ENCODE results near the gene MAST2. TPM values are rescaled to one million over a fixed set of nuclear protein-coding genes. Genes with fewer than 3 reads are reported as not detected.

MAST2 gene
- total RNA-seq, 2 donors from 2014 or later = 25.2 to 81.3 TPM

- DNase-seq (ENCODE audit: low spot score) = no peak
Observed at GRCh38 chr1:46005594-46005993, 202.2 kb downstream of the MAST2 start.

DNA sequence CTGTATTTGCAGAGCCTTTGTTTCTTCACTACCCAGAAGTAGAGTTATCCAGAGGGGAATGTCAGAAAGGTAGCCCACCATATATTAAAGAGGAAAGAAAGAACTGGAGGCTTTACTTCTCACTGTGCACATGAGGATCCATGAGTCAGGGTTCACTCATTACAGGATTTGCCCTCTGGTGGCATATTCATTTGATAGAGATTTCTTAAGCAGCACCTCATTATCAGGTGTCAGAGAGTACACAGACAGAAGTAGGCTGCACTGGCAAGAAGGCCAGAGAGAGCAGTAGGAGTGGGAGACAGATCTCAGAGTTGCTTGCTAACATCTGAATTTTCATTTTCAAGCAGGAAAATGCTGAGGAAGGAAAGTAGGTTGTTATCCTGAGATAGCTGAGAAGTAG lies 205.2 kb downstream of the MAST2 start:
- intact Hi-C loops (cut with DNase I) = no loop called here
- Histone ChIP-seq H3K36me3 (peaks cover 0 to 6% of the 10 kb centered on the region in 2 donors), H3K27ac (no peak overlapping the region), H3K9me3 (no peaks in the 10 kb centered on the region), H3K4me3 (no peak overlapping the region), H3K27me3 (replicated peaks; ENCODE audit: insufficient read depth) (no peaks in the 10 kb centered on the region), H3K4me1 (replicated peaks) (peaks cover 6% of the 10 kb centered on the region)
- DNase-seq (ENCODE audit: low spot score) = no peak
- TF ChIP-seq POLR2AphosphoS5 (IDR thresholded peaks at IDR 0.05) (no peak), POLR2A (IDR thresholded peaks at IDR 0.05) (no peak)
- TF ChIP-seq, protein P1, sequence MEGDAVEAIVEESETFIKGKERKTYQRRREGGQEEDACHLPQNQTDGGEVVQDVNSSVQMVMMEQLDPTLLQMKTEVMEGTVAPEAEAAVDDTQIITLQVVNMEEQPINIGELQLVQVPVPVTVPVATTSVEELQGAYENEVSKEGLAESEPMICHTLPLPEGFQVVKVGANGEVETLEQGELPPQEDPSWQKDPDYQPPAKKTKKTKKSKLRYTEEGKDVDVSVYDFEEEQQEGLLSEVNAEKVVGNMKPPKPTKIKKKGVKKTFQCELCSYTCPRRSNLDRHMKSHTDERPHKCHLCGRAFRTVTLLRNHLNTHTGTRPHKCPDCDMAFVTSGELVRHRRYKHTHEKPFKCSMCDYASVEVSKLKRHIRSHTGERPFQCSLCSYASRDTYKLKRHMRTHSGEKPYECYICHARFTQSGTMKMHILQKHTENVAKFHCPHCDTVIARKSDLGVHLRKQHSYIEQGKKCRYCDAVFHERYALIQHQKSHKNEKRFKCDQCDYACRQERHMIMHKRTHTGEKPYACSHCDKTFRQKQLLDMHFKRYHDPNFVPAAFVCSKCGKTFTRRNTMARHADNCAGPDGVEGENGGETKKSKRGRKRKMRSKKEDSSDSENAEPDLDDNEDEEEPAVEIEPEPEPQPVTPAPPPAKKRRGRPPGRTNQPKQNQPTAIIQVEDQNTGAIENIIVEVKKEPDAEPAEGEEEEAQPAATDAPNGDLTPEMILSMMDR (IDR thresholded peaks at IDR 0.05) = no peak

More at GRCh38 chr1:46005594-46005993, 202.2 kb downstream of the MAST2 start:
- Histone ChIP-seq H3K27ac (peak overlapping the region in 1 of 2 donors; percentile 29), H3K4me3 (no peak overlapping the region), H3K9me3 (no peaks in the 10 kb centered on the region), H3K36me3 (peaks cover 0 to 6% of the 10 kb centered on the region in 2 donors), H3K27me3 (replicated peaks; ENCODE audit: insufficient read depth) (no peaks in the 10 kb centered on the region), H3K4me1 (replicated peaks) (peaks cover 6% of the 10 kb centered on the region)
- WGBS = 75% methylated on average over 1 of the region's 1 CpG
- intact Hi-C loops (cut with DNase I) = no loop called here
- no peak for TF ChIP-seq POLR2A (IDR thresholded peaks at IDR 0.05)
- TF ChIP-seq, protein P1 (IDR thresholded peaks at IDR 0.05) = no peak

DNA sequence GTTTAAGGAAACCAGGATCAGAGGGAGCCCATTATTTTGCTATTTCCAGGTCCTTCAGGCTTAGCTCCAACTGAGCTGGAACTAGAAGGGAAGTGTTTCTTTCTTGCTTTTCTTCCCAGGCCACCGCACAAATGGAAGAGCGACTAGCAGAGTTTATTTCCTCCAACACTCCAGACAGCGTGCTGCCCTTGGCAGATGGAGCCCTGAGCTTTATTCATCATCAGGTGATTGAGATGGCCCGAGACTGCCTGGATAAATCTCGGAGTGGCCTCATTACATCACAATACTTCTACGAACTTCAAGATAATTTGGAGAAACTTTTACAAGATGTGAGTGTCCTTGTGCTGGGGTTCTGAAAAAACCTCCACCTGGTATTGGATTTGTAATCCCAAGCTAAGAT lies 207.2 kb downstream of the MAST2 start:
- no peak overlapping the region for H3K4me3 ChIP-seq
- peaks cover 6% of the 10 kb centered on the region for H3K4me1 ChIP-seq (replicated peaks)
- TF ChIP-seq, protein P1 (IDR thresholded peaks at IDR 0.05) = no peak
- TF ChIP-seq POLR2AphosphoS5 (IDR thresholded peaks at IDR 0.05) (no peak), POLR2A (IDR thresholded peaks at IDR 0.05) (no peak)
- WGBS = 97% methylated on average over 6 of the region's 6 CpGs
- H3K36me3 ChIP-seq = peaks cover 0 to 6% of the 10 kb centered on the region in 2 donors
- H3K27ac ChIP-seq = no peak overlapping the region
- H3K27me3 ChIP-seq (replicated peaks; ENCODE audit: insufficient read depth) = no peaks in the 10 kb centered on the region
- intact Hi-C loops (cut with DNase I) = no loop called here
- no peaks in the 10 kb centered on the region for H3K9me3 ChIP-seq
- no peak for DNase-seq (ENCODE audit: low spot score)

DNA sequence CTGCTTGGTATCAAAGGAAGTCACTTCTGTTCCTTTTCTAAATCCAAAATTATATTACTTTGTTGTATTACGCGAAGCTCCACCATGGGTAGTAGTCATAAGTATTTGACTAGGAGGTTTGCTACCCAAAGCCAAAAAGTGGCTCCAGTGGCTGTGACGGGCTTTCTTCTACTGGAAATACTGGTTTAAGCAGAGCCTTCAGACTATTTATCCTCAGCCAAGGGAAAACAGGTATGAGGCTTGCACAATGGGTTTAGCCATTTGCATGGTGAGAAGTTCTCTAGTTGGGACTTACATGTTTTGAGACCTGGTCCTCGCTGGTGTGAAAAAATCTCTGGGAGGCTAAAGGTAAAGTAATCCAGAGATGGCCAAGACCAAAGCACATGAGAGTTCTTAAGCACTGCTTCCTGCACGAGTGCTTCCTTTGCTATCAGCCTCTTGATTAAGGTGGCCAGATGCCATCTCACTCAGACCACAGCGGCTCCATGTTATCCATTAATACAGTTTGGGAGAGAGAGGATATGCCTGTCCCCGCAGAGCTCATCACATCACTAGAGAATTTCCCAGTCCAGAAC lies 207.8 kb downstream of the MAST2 start:
- WGBS = 71% methylated on average over 7 of the region's 7 CpGs

DNA sequence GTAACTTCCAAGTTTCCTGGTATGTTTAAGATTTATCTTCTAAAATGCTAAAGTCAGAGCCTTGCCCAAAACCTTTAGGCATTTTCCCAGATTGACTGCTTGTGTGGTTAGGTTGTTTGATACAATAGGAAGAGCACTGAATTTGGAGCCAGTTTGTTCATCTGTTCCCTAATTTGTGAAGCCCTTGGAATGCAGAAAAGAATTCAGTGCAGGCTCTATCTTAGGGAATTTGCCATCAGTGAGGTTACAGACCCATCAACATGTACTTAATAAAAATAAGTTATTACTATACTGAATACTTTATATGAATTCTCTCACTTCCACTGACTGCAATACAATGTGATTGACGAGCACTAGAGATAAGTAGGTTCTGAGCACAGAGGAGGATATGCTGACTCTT lies 208.8 kb downstream of the MAST2 start:
- Histone ChIP-seq H3K27me3 (replicated peaks; ENCODE audit: insufficient read depth) (no peaks in the 10 kb centered on the region), H3K27ac (no peak overlapping the region), H3K9me3 (no peaks in the 10 kb centered on the region), H3K4me3 (no peak overlapping the region), H3K36me3 (peaks cover 0 to 6% of the 10 kb centered on the region in 2 donors), H3K4me1 (replicated peaks) (no peaks in the 10 kb centered on the region)
- intact Hi-C loops (cut with DNase I) = no loop called here
- DNase-seq (ENCODE audit: low spot score) = no peak
- 83% methylated on average over 1 of the region's 1 CpG for WGBS
- TF ChIP-seq, protein P1 (IDR thresholded peaks at IDR 0.05) = no peak
- no peak for TF ChIP-seq POLR2AphosphoS5 (IDR thresholded peaks at IDR 0.05)
- no peak for TF ChIP-seq POLR2A (IDR thresholded peaks at IDR 0.05)

More for the DNA sequence above, 207.8 kb downstream of the MAST2 start:
- H3K4me3 ChIP-seq = no peak overlapping the region
- peaks cover 0 to 6% of the 10 kb centered on the region in 2 donors for H3K36me3 ChIP-seq
- no peak overlapping the region for H3K27ac ChIP-seq
- TF ChIP-seq POLR2AphosphoS5 (IDR thresholded peaks at IDR 0.05) = peak; percentile 32
- no peak for TF ChIP-seq POLR2A (IDR thresholded peaks at IDR 0.05)
- TF ChIP-seq, protein P1 (IDR thresholded peaks at IDR 0.05) = no peak
- H3K4me1 ChIP-seq (replicated peaks) = peaks cover 6% of the 10 kb centered on the region
- H3K9me3 ChIP-seq = no peaks in the 10 kb centered on the region
- DNase-seq (ENCODE audit: low spot score) = no peak
- intact Hi-C loops (cut with DNase I) = no loop called here
- no peaks in the 10 kb centered on the region for H3K27me3 ChIP-seq (replicated peaks; ENCODE audit: insufficient read depth)

Data from prostate gland (tissue), 2 donors.